Natural killer cell (primary cell): ENCODE measurements around the gene PARL. TPM values are rescaled to one million over a fixed set of nuclear protein-coding genes. Genes with fewer than 3 reads are reported as not detected.

Source experiments
- ATAC-seq, 3 donors: fragments of 150-1000 bp in 2 of 3; fragments of 200-7000 bp in 1 of 3; cut with Tn5 transposase; 1 replicate in 1 of 3; 2 replicates in 2 of 3; pipeline ENCODE4 v1.10.0; 2021; ENCODE audit warnings: mild to moderate bottlenecking in 2 of 3, moderate library complexity in 2 of 3
- DNase-seq, 2 donors: peaks; one replicate each; pipeline versions ENCODE4 v3.0.0 to v3.0.0-alpha.2; 2013 to 2021; ENCODE audit warnings: mixed read lengths in 1 of 2
- H3K27ac ChIP-seq: one replicate; pipeline ENCODE4 v1.5.1; 2013; ENCODE audit warnings: mild to moderate bottlenecking, low read length
- H3K27me3 ChIP-seq: one replicate; pipeline ENCODE4 v1.6.1; 2013; ENCODE audit warnings: low read length; ENCODE audit not compliant: control insufficient read depth, insufficient read depth
- H3K36me3 ChIP-seq: one replicate; pipeline ENCODE4 v1.6.1; 2013; ENCODE audit warnings: low read length; ENCODE audit not compliant: control insufficient read depth, insufficient read depth
- H3K4me1 ChIP-seq: one replicate; pipeline ENCODE4 v1.6.1; 2013; ENCODE audit warnings: low read length; ENCODE audit not compliant: control insufficient read depth, insufficient read depth
- H3K4me3 ChIP-seq: one replicate; pipeline ENCODE4 v1.5.1; 2013; ENCODE audit warnings: low read length
- H3K9me3 ChIP-seq: one replicate; pipeline ENCODE4 v1.6.1; 2013; ENCODE audit warnings: low read length; ENCODE audit not compliant: control insufficient read depth, insufficient read depth
- H3K27ac Mint-ChIP-seq, 2 donors: one replicate each; pipeline ENCODE4 v1.8.0; 2022; ENCODE audit warnings: mild to moderate bottlenecking in 2 of 2, mixed read lengths in 2 of 2, moderate library complexity in 1 of 2
- H3K27me3 Mint-ChIP-seq, 2 donors: one replicate each; pipeline ENCODE4 v1.8.0; 2022; ENCODE audit warnings: low read depth in 2 of 2, mixed read lengths in 2 of 2
- H3K36me3 Mint-ChIP-seq: one replicate; pipeline ENCODE4 v1.8.0; 2022; ENCODE audit warnings: mixed read lengths
- H3K4me1 Mint-ChIP-seq, 2 donors: one replicate each; pipeline ENCODE4 v1.8.0; 2022; ENCODE audit warnings: mixed read lengths in 2 of 2
- H3K4me3 Mint-ChIP-seq: one replicate; pipeline ENCODE4 v1.8.0; 2022; ENCODE audit warnings: mild to moderate bottlenecking, moderate library complexity, mixed read lengths
- H3K9me3 Mint-ChIP-seq, 2 donors: one replicate each; pipeline ENCODE4 v1.8.0; 2022; ENCODE audit warnings: mixed read lengths in 2 of 2
- WGBS: methylation state at CpG from one replicate; pipeline ENCODE4 v1.1.7; 2013; ENCODE audit warnings: missing lambda C conversion rate; ENCODE audit not compliant: insufficient coverage; 5-methylcytosine and 5-hydroxymethylcytosine counted together
- intact Hi-C: fragments of 100-400 bp; cut with micrococcal nuclease; formaldehyde crosslinking; loops from one replicate; pipeline ENCODE4 v1.14.2; 2022
- total RNA-seq, 4 donors: library from RNA; stranded (reverse); fragments of 120-200 nt in 1 of 4; gene quantifications; one replicate each; pipeline versions ENCODE4 v1.2.3 to v1.2.4, GENCODE V29; 2013 to 2022
- TF ChIP-seq, protein P1 (sequence below): fragments of 200-600 bp; IDR thresholded peaks from one replicate; pipeline ENCODE4 v1.8.0; 2022; ENCODE audit warnings: antibody characterized with exemption

The PARL gene
- total RNA-seq, 3 donors from 2014 or later (not counting 1 experiment from before 2014, with no cell fraction given): 35.1 to 47.1 (median 37.7) TPM

- H3K9me3 ChIP-seq: no peaks in the 10 kb centered on the region
- no peak for DNase-seq
- 89% methylated on average over 4 of the region's 4 CpGs for WGBS
- TF ChIP-seq, protein P1, sequence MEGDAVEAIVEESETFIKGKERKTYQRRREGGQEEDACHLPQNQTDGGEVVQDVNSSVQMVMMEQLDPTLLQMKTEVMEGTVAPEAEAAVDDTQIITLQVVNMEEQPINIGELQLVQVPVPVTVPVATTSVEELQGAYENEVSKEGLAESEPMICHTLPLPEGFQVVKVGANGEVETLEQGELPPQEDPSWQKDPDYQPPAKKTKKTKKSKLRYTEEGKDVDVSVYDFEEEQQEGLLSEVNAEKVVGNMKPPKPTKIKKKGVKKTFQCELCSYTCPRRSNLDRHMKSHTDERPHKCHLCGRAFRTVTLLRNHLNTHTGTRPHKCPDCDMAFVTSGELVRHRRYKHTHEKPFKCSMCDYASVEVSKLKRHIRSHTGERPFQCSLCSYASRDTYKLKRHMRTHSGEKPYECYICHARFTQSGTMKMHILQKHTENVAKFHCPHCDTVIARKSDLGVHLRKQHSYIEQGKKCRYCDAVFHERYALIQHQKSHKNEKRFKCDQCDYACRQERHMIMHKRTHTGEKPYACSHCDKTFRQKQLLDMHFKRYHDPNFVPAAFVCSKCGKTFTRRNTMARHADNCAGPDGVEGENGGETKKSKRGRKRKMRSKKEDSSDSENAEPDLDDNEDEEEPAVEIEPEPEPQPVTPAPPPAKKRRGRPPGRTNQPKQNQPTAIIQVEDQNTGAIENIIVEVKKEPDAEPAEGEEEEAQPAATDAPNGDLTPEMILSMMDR: no peak
- peaks cover 11% of the 10 kb centered on the region for H3K36me3 ChIP-seq
- Mint-ChIP-seq H3K4me1 (no peaks in the 10 kb centered on the region), H3K36me3 (no peaks in the 10 kb centered on the region), H3K27ac (no peak overlapping the region), H3K4me3 (no peak overlapping the region), H3K9me3 (no peaks in the 10 kb centered on the region), H3K27me3 (no peaks in the 10 kb centered on the region)
- no peak overlapping the region for H3K4me3 ChIP-seq
- intact Hi-C loops: no loop called here
- no peaks in the 10 kb centered on the region for H3K4me1 ChIP-seq
- ATAC-seq: no peak
- H3K27ac ChIP-seq: no peak overlapping the region
- no peaks in the 10 kb centered on the region for H3K27me3 ChIP-seq
Observed at GRCh38 chr3:183917776-183918175, 33.1 kb upstream of the PARL start.

- Mint-ChIP-seq H3K4me3 (no peak overlapping the region), H3K27me3 (peaks cover 0 to 6% of the 10 kb centered on the region in 2 donors), H3K36me3 (no peaks in the 10 kb centered on the region), H3K9me3 (no peaks in the 10 kb centered on the region), H3K27ac (no peak overlapping the region), H3K4me1 (no peaks in the 10 kb centered on the region)
- no peaks in the 10 kb centered on the region for H3K4me1 ChIP-seq
- no peaks in the 10 kb centered on the region for H3K9me3 ChIP-seq
- no peak overlapping the region for H3K4me3 ChIP-seq
- ATAC-seq (no peak), DNase-seq (no peak)
- H3K36me3 ChIP-seq: no peaks in the 10 kb centered on the region
- WGBS: 83% methylated on average over 4 of the region's 5 CpGs
- intact Hi-C loops: no loop called here
- TF ChIP-seq, protein P1: no peak
- no peaks in the 10 kb centered on the region for H3K27me3 ChIP-seq
- no peak overlapping the region for H3K27ac ChIP-seq
Observed at GRCh38 chr3:183914856-183915255, 30.2 kb upstream of the PARL start.

DNA sequence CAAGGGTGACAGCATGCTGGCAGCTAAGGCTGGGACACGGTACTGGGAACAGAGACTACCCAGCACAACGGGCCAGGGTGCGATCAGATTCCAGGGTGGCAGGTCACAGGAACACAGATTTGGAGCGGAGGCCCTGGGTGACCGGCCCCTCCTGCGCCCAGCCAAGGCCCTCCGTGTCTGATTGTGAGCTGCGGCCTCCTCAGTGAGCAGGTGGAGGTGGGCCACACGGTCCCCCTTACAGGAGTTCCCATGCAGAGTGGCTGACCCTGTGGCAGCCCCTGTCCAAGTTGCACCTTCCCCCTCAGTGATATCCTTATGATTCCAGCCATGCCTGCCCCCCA lies 28.9 kb upstream of the PARL start:
- Histone ChIP-seq H3K27ac (no peak overlapping the region), H3K36me3 (no peaks in the 10 kb centered on the region), H3K27me3 (no peaks in the 10 kb centered on the region), H3K4me1 (no peaks in the 10 kb centered on the region), H3K4me3 (no peak overlapping the region), H3K9me3 (no peaks in the 10 kb centered on the region)
- Mint-ChIP-seq H3K9me3 (no peaks in the 10 kb centered on the region), H3K27ac (no peak overlapping the region), H3K27me3 (peaks cover 0 to 6% of the 10 kb centered on the region in 2 donors), H3K36me3 (no peaks in the 10 kb centered on the region), H3K4me3 (no peak overlapping the region), H3K4me1 (no peaks in the 10 kb centered on the region)
- TF ChIP-seq, protein P1: no peak
- ATAC-seq (no peak), DNase-seq (no peak)
- 73% methylated on average over 9 of the region's 9 CpGs for WGBS
- intact Hi-C loops: no loop called here

DNA sequence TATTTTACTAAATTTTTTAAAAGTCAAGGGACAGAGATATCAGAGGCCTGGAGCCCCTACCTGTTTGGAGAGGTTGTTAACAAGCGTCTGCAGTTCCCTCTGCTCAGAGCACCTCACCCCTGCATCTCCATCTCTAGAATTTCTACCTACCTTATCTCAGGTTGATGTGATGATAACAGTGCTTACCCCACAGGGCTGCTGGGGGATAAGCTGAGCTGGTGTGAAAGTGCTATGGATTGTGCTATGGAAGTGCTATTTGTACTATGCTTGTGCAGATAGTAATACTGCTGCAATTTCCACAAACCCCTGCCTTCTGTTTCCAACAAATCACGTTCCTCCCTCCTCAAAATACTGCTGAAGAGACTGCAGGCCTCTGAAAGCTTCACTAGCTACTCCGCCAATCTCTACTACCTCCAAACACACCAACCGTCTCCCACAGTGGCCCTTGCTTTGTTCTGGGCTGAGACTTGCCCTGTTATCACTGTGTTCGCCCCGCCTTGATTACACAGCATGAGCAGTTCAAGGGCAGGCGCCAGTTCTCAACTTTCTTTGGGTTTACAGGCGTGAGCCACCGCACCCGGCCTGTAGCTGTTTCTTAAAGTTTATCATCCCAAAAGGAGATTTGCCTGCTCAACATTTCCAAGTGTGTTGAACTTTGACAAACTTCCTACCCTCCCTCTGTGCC lies 28.4 kb upstream of the PARL start:
- Mint-ChIP-seq H3K4me1 (no peaks in the 10 kb centered on the region), H3K27ac (no peak overlapping the region), H3K27me3 (peaks cover 0 to 6% of the 10 kb centered on the region in 2 donors), H3K36me3 (no peaks in the 10 kb centered on the region), H3K9me3 (no peaks in the 10 kb centered on the region), H3K4me3 (no peak overlapping the region)
- 89% methylated on average over 10 of the region's 10 CpGs for WGBS
- Histone ChIP-seq H3K27ac (no peak overlapping the region), H3K36me3 (no peaks in the 10 kb centered on the region), H3K4me1 (no peaks in the 10 kb centered on the region), H3K27me3 (no peaks in the 10 kb centered on the region), H3K4me3 (no peak overlapping the region), H3K9me3 (no peaks in the 10 kb centered on the region)
- intact Hi-C loops: no loop called here
- ATAC-seq (no peak), DNase-seq (no peak)
- TF ChIP-seq, protein P1: no peak
